GM21515 (cell line): ENCODE data around the gene PRELP.

ENCODE experiments used
- ATAC-seq: cut with Tn5 transposase; IDR thresholded peaks from one replicate; pipeline ENCODE4 v1.9.1; 2021; ENCODE audit not compliant: unreplicated experiment

The PRELP gene

GRCh38 chr1:203522237-203522636 lies 46.6 kb downstream of the PRELP start:
- no peak for ATAC-seq

- no peak for ATAC-seq
These were observed 48.1 kb downstream of the PRELP start for GRCh38 chr1:203523667-203524066.

DNA sequence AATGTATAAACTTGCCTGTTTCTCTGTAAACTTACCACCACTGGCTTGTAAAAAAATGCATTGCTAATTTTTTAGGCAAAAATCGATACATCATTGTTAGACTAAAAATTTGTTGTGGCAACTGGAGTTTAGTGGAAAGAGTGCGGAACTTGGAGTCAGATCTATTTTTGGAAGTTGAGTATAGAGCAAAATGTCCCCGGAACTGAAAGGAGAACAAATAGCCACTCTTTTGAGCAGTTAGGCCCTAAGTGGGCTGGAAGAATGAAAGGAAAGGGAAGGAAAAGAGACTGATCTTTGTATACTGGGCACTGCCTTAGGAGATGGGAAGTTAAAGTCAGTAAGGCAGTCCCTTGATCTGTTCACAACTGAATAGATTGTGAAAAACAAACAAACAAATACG lies 48.5 kb downstream of the PRELP start:
- no peak for ATAC-seq

DNA sequence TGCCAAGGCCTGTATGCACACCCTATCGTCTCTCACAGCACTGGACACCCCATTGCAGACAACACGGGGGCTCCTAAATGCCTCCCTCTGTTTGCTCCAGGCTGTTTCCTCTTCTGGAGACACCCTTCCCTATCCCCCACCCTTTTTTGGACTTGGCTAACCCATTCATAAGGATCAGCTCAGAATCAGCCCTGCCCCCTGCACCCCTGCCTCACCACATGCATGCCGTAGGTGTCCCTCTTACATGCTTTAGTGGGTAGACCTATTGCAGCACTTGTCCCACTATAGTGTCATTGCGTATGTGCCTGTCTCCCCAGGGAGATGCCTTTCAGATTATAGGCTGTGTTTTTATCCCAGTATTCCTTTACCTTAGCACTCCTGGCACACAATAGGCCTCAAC lies 49.2 kb downstream of the PRELP start:
- no peak for ATAC-seq

DNA sequence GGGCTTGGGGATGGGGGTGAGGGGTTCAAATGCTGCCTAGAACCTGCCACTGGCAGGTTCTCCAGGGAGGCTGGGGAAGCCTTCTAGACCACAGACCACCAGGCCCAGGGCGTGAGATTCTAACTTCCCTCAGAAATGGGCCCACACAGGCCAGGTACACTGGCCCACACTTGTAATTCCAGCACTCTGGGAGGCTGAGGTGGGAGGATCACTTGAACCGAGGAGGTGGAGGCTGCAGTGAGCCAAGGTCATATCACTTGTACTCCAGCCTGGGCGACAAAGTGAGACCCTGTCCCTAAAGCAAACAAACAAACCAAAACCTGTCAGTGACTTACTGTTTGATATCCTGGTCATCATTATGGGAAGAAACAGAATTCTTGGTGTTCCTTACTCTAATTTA lies 50.1 kb downstream of the PRELP start:
- ATAC-seq: no peak

DNA sequence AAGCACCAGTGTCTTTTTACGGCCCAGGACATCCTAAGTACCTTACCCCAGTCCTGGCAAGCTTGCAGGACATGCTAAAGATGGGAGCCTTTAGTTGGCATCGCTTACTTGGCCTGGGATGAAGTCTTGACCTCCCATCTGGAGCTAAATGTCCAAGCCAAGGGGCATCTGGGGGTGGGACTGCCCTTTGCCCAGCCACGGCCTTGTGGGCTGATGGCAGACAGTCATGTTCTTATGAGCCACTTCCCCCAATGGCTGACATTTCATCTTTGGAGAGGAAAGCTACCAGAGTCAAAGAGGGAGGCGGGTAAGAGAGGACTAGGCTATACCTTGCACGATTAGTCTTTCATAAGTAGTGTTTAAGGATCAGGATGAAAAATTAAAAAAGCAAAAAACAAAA lies 50.5 kb downstream of the PRELP start:
- no peak for ATAC-seq

DNA sequence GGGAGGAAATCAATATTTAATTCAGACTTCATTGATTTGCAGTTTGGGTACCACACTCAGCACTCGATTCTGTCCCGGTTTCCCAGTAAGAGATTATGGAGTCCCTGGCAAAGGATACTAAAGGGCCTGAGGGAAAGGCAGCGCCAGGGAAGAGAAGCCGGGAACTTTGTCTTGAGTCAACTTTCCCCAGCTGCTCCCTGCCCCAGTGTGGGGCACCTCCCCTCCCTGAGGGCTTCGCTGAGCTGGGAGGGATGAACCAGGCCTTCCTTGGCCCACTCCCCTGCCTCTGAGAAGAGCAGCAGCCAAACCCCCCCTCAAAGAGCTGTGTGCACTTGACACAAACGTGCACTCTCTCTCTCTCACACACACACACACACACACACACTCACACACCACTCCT lies 51.0 kb downstream of the PRELP start:
- ATAC-seq: no peak

DNA sequence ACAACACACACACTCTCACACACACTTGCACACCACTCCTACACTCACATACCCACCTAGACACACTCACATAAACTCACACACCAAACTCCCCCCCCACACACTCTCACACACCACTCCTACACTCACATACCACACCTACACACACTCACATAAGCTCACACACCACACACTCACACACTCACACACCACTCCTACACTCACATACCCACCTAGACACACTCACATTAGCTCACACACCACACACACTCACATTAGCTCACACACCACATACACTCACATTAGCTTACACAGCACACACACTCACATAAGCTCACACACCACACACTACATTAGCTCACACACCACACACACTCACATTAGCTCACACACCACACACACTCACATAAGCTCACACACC lies 51.4 kb downstream of the PRELP start:
- no peak for ATAC-seq

DNA sequence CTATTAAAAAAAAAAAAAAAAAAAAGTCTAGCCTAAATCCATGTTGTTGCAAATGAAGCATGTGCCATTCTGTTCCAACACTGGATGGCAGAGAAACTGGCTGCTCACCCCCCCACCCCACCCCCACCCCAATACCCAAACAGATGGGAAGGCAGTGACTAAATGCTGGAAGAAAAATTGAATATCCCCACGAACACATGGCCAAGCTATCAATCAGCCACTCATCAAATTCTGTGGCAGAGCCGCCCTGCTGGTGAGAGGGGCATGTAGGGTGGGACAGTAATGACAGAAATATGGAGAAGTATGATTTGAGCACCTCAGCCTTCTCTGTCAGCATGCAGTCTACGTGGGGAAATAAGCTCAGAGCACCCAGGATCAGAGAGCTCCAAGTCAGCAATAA lies 52.5 kb downstream of the PRELP start:
- ATAC-seq: no peak

DNA sequence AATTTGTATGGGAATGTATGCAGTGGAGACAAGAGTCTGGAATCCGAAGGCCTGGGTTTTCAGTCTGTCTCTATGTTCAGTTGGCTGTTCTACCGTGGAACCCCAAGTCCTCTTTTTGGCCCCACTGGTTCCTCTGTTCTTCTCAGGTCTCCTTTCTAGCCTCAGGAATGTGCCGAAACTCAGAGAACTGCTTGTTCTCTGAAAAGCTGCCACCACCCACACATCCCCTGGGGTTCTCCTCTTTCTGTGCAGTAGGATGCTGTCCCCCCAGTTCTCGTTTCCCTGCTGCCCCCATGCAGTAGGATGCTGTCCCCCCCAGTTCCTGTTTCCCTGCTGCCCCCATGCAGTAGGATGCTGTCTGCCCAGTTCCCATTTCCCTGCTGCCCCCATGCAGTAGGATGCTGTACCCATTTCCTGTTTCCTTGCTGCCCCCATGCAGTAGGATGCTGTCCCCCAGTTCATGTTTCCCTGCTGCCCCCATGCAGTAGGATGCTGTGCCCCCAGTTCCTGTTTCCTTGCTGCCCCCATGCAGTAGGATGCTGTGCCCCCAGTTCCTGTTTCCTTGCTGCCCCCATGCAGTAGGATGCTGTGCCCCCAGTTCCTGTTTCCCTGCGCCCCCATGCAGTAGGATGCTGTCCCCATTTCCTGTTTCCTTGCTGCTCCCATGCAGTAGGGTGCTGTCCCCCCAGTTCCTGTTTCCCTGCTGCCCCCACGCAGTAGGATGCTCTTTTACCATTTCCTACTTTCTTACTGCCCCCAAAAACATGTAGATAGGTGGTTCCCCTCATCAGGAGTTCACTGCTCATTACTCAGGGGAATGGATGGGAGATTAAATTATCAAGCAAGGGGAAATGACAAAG lies 53.6 kb downstream of the PRELP start:
- ATAC-seq: no peak

DNA sequence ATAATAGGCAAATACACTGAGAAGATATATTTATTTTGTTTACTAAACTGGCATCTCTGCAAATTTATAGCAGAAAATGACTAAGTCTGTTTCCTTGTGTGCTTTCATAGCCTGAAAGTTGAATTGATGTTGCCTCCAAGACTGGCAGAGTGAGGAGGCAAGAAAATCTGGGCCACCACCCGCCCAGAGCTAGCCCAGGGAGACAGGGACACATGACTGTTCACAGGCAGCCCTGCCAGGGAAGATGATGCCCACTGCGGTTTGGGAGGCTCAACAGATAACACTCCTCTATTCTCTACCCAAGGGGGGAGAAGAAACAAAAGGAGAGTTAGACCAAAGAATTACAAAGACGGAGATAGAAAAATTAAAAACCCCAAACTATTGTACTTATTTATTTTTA lies 55.5 kb downstream of the PRELP start:
- ATAC-seq: no peak

GRCh38 chr1:203534012-203534411 lies 58.4 kb downstream of the PRELP start:
- ATAC-seq: no peak

DNA sequence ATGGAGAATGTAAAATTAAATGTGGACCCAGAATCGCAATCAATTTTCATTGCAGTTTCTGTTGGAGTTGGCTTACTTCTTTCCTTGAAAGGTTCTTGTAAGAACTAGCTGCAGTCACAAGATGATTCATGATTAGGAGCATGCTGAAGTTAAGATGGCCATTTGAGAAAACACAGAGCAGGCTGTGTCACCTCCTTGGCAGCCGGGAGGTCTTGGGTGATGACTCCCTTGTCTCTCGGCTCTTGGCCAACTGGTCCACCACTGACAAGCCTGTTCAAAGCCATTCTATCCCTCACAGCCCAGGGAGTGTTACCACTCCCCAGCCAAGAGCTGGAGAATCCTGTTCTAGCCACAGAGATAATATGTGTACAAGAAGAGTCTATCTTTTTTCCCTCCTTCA lies 58.9 kb downstream of the PRELP start:
- ATAC-seq: no peak

DNA sequence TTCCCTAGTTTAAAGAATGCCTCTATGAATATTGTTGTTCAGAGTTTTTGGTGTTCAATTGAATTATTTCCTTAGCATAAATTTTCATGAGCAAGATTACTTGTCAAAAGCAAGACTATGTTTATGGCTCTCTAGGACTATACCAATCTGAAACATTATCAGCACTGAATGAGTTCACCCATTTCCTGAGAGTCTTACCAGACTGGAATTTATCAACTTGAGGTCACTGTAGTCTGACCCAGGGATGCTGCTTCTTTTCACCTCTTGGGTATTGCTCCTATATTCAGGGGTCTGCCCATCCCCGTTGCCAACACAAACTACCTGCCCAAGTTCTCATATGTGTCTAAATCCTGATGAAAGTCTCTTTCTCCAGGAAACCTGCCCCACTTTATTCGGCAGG lies 61.0 kb downstream of the PRELP start:
- no peak for ATAC-seq

DNA sequence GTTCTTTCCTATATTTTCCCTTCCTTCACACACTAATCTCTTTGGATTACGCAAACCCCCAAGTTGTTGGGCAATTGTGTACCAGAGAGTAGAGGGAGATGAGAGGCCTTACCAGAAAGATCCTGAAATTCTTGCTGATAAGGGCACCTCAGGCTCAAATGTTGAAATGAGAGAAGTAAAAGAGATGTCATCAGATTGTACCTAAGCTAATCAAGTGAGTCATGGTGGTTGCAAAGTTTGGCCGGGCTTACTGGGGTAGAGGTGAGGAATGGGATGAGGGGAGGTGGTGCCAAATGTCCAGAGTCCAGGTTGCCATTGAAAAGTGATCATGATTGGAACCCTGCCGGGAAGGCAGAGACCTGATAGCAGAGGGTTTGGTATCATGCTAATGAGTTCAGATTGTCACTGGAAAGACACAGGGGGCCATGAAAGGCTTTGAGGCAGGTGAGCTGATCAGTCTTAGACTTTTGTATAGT lies 61.4 kb downstream of the PRELP start:
- ATAC-seq: no peak

- no peak for ATAC-seq
These were observed 62.3 kb downstream of the PRELP start for GRCh38 chr1:203537806-203538464.

- ATAC-seq: no peak
These were observed 63.1 kb downstream of the PRELP start for GRCh38 chr1:203538726-203539125.

- no peak for ATAC-seq
These were observed 64.4 kb downstream of the PRELP start for GRCh38 chr1:203539831-203540546.
